Endothelial cell of hepatic sinusoid (primary cell): ENCODE measurements around the gene CROCC2.

Experiments
- in situ Hi-C: cut with HindIII; loops from 2 replicates; pipeline ENCODE4 v1.10.0; 2017; ENCODE audit warnings: low sequenced_read_pairs

The CROCC2 gene

GRCh38 chr2:240906141-240906910 is at the start of gene CROCC2:
TSS of gene CROCC2 (plus strand) at chr2:240906336. CDS start at chr2:240906514, 178 bp downstream.
- in situ Hi-C loops, result no loop called here

- in situ Hi-C loops, result no loop called here
Observed at GRCh38 chr2:240857039-240858008, 48.8 kb upstream of the CROCC2 start.

GRCh38 chr2:240858321-240858720 is 47.8 kb upstream of the CROCC2 start:
- in situ Hi-C loops, result no loop called here

GRCh38 chr2:240858871-240859270 is 47.3 kb upstream of the CROCC2 start:
- in situ Hi-C loops, result no loop called here

- in situ Hi-C loops, result no loop called here
Observed at GRCh38 chr2:240861547-240861946, 44.6 kb upstream of the CROCC2 start.

- in situ Hi-C loops, result no loop called here
Observed at GRCh38 chr2:240864475-240864874, 41.7 kb upstream of the CROCC2 start.

GRCh38 chr2:240865391-240865790 is 40.7 kb upstream of the CROCC2 start:
- in situ Hi-C loops, result no loop called here

- in situ Hi-C loops, result no loop called here
Observed at GRCh38 chr2:240868286-240869108, 37.6 kb upstream of the CROCC2 start, which contains the start of gene AGXT. TSS of gene AGXT (plus strand) at chr2:240868824. CDS start at chr2:240868866, 42 bp downstream.

GRCh38 chr2:240869109-240869955 is 36.8 kb upstream of the CROCC2 start:
- in situ Hi-C loops, result no loop called here

GRCh38 chr2:240869956-240870875 is 35.9 kb upstream of the CROCC2 start:
- in situ Hi-C loops, result no loop called here

GRCh38 chr2:240871071-240871958 is 34.8 kb upstream of the CROCC2 start:
- in situ Hi-C loops, result no loop called here

GRCh38 chr2:240872317-240873097 is 33.6 kb upstream of the CROCC2 start:
- in situ Hi-C loops, result no loop called here

GRCh38 chr2:240873098-240873788 is 32.9 kb upstream of the CROCC2 start:
- in situ Hi-C loops, result no loop called here

- in situ Hi-C loops, result no loop called here
Observed at GRCh38 chr2:240873805-240874714, 32.1 kb upstream of the CROCC2 start.

- in situ Hi-C loops, result no loop called here
Observed at GRCh38 chr2:240874715-240875227, 31.4 kb upstream of the CROCC2 start.
